H1 (cell line): ENCODE results near the gene ARCN1. TPM values are rescaled to one million over a fixed set of nuclear protein-coding genes. Genes with fewer than 3 reads are reported as not detected.
A peak's percentile ranks its signal among the peaks of the same experiment; 100 is the strongest.

ENCODE experiments used
- ASH2L ChIP-seq: fragments of 200-600, 300-600 bp; sonication (generic); IDR thresholded peaks from one replicate; pipeline ENCODE4 v1.7.1; 2017; ENCODE audit warnings: low read length
- BRCA1 ChIP-seq: IDR thresholded peaks from 2 replicates; pipeline ENCODE4 v1.6.1; 2012; ENCODE audit warnings: low read depth, low read length, improper control_type of control experiment
- CBX8 ChIP-seq: fragments of 300-800, 300-1000 bp; sonication (generic); IDR thresholded peaks from 2 replicates; pipeline ENCODE4 v1.7.1; 2016; ENCODE audit warnings: low read depth, low read length, borderline replicate concordance
- CEBPB ChIP-seq: IDR thresholded peaks from 2 replicates; pipeline ENCODE4 v1.6.1; 2012; ENCODE audit warnings: low read depth, low read length
- CHD1 ChIP-seq: IDR thresholded peaks from 2 replicates; pipeline ENCODE4 v1.6.1; 2012; ENCODE audit warnings: low read depth, low read length, improper control_type of control experiment
- CHD2 ChIP-seq: IDR thresholded peaks from 2 replicates; pipeline ENCODE4 v1.6.1; 2012; ENCODE audit warnings: low read length, improper control_type of control experiment
- E2F6 ChIP-seq: IDR thresholded peaks from 2 replicates; pipeline ENCODE4 v1.6.1; 2012; ENCODE audit warnings: inconsistent platforms
- EP300 ChIP-seq, 2 experiments: IDR thresholded peaks; 1 replicate in 1 of 2; 2 replicates in 1 of 2; pipeline ENCODE4 v1.6.1; 2011 to 2012; ENCODE audit warnings: low read depth in 2 of 2, low read length in 2 of 2, mild to moderate bottlenecking in 2 of 2, borderline replicate concordance in 1 of 2, inconsistent platforms in 1 of 2, moderate library complexity in 1 of 2
- EZH2 ChIP-seq: fragments of 200-600 bp; sonication (generic); IDR thresholded peaks from 2 replicates; pipeline ENCODE4 v1.7.1; 2012; ENCODE audit warnings: low read depth, mild to moderate bottlenecking, moderate library complexity, low read length, inconsistent platforms; ENCODE audit not compliant: severe bottlenecking
- HDAC6 ChIP-seq: IDR thresholded peaks from one replicate; pipeline ENCODE4 v1.7.1; 2012; ENCODE audit warnings: low read depth, mild to moderate bottlenecking, inconsistent platforms, low read length, moderate library complexity
- JUN ChIP-seq: IDR thresholded peaks from 2 replicates; pipeline ENCODE4 v1.6.1; 2011; ENCODE audit warnings: low read depth, mild to moderate bottlenecking, improper control_type of control experiment, low read length
- JUND ChIP-seq: IDR thresholded peaks from 2 replicates; pipeline ENCODE4 v1.6.1; 2011; ENCODE audit warnings: mild to moderate bottlenecking, improper control_type of control experiment, low read length
- KDM1A ChIP-seq: fragments of 200-600, 300-600 bp; sonication (generic); IDR thresholded peaks from 2 replicates; pipeline ENCODE4 v1.7.1; 2016; ENCODE audit warnings: mild to moderate bottlenecking, low read length, borderline replicate concordance
- KDM5A ChIP-seq: fragments of 200-600 bp; IDR thresholded peaks from 2 replicates; pipeline ENCODE4 v1.7.1; 2012; ENCODE audit warnings: mild to moderate bottlenecking, low read length, inconsistent platforms, mixed read lengths
- MAFK ChIP-seq: IDR thresholded peaks from 2 replicates; pipeline ENCODE4 v1.6.1; 2012; ENCODE audit warnings: low read depth, mild to moderate bottlenecking, improper control_type of control experiment, low read length
- RAD21 ChIP-seq, 2 experiments: IDR thresholded peaks in 1 of 2; conservative IDR thresholded peaks in 1 of 2; 2 replicates each; pipeline ENCODE4 v1.6.1; 2011; ENCODE audit warnings: low read depth in 2 of 2, low read length in 2 of 2, improper control_type of control experiment in 1 of 2, inconsistent platforms in 1 of 2, mild to moderate bottlenecking in 1 of 2, moderate library complexity in 1 of 2
- RNF2 ChIP-seq: fragments of 200-900, 300-1000 bp; sonication (generic); IDR thresholded peaks from 2 replicates; pipeline ENCODE4 v1.7.1; 2016; ENCODE audit warnings: borderline replicate concordance, low read depth, mild to moderate bottlenecking, antibody characterized with exemption, low read length; ENCODE audit not compliant: poor library complexity, severe bottlenecking; ENCODE audit errors: missing control alignments
- TAF1 ChIP-seq: IDR thresholded peaks from 2 replicates; pipeline ENCODE4 v1.6.1; 2011; ENCODE audit warnings: mild to moderate bottlenecking, low read depth, low read length
- TBP ChIP-seq: IDR thresholded peaks from 2 replicates; pipeline ENCODE4 v1.6.1; 2011; ENCODE audit warnings: low read depth, low read length, improper control_type of control experiment
- TCF12 ChIP-seq: IDR thresholded peaks from 2 replicates; pipeline ENCODE4 v1.6.1; 2011; ENCODE audit warnings: low read depth, mild to moderate bottlenecking, low read length
- polyA plus RNA-seq, 7 experiments: library from polyadenylated mRNA; depleted of rRNA in 3 of 7; stranded (reverse) in 5 of 7; unstranded in 2 of 7; fragments of >200 nt in 5 of 7; fragments of 200-250 nt in 2 of 7; gene quantifications; 1 replicate in 5 of 7; 2 replicates in 1 of 7; 4 replicates in 1 of 7; pipeline versions ENCODE4 v1.2.1 to v1.2.3, GENCODE V29; 2011 to 2013; ENCODE audit warnings: missing spikeins in 2 of 7, mixed read lengths in 2 of 7
- total RNA-seq: library from RNA; stranded (reverse); fragmentation: NEBNext Ultra II Directional; extraction: Animal tissue kit (Norgen Biotek cat#: 25700); gene quantifications from 2 replicates; pipeline ENCODE4 v1.2.1, GENCODE V29; 2021
- TF ChIP-seq, protein P1 (sequence below): IDR thresholded peaks from 2 replicates; pipeline ENCODE4 v1.6.1; 2011; ENCODE audit warnings: low read length, improper control_type of control experiment

The ARCN1 gene
- total and polyA plus RNA-seq, 2 of the 8 experiments (the other 6 are each of a cell fraction or from before 2014, with no cell fraction given), result 132 to 146 TPM

GRCh38 chr11:118610773-118611432, 38.7 kb downstream of the ARCN1 start (continued):
- TF ChIP-seq RAD21 (IDR thresholded peaks at IDR 0.05 in 1 of 2, conservative IDR thresholded peaks at IDR 0.05 in 1 of 2; ENCODE audit: low read depth in 2 of 2, low read length in 2 of 2) (peak; percentile 67 to 79; a peak in 3 of 4 replicates), TCF12 (no peak), EZH2 (no peak), KDM1A (no peak), TBP (peak; percentile 61; the same call in 1 of the 2 replicates), KDM5A (no peak), CHD1 (no peak), CHD2 (no peak), CEBPB (no peak), BRCA1 (no peak), MAFK (no peak), HDAC6 (no peak), TAF1 (no peak), JUN (no peak), CBX8 (no peak), JUND (0 out of 2 replicates have a peak, but pooled peaks have one; percentile 4), E2F6 (peak; percentile 47; the same call in 1 of the 2 replicates), ASH2L (no peak), RNF2 (no peak), EP300 (IDR thresholded peaks at IDR 0.05; ENCODE audit: borderline replicate concordance in 1 of 2, low read depth in 2 of 2, low read length in 2 of 2) (no peak)
- TF ChIP-seq, protein P1, sequence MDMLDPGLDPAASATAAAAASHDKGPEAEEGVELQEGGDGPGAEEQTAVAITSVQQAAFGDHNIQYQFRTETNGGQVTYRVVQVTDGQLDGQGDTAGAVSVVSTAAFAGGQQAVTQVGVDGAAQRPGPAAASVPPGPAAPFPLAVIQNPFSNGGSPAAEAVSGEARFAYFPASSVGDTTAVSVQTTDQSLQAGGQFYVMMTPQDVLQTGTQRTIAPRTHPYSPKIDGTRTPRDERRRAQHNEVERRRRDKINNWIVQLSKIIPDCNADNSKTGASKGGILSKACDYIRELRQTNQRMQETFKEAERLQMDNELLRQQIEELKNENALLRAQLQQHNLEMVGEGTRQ, result no peak
